H9 (cell line): Measurements from ENCODE around the gene EIF2AK2. TPM values are rescaled to one million over a fixed set of nuclear protein-coding genes. Genes with fewer than 3 reads are reported as not detected.

Source experiments
- DNase-seq: peaks from one replicate; pipeline ENCODE4 v3.0.0-alpha.2; 2017
- H2AFZ ChIP-seq: one replicate; pipeline ENCODE4 v1.6.1; 2013; ENCODE audit warnings: mild to moderate bottlenecking, low read length, control low read depth, moderate library complexity
- H2AK5ac ChIP-seq: 2 replicates; pipeline ENCODE4 v1.6.1; 2013; ENCODE audit warnings: low read length, control low read depth, mixed read lengths; ENCODE audit not compliant: insufficient read length
- H2BK120ac ChIP-seq: one replicate; pipeline ENCODE4 v1.6.1; 2013; ENCODE audit warnings: low read depth, mild to moderate bottlenecking, low read length, control low read depth, inconsistent platforms; ENCODE audit not compliant: poor library complexity, severe bottlenecking
- H2BK12ac ChIP-seq: 2 replicates; pipeline ENCODE4 v1.6.1; 2013; ENCODE audit warnings: low read length, control low read depth, mixed read lengths, low read depth; ENCODE audit not compliant: insufficient read length
- H2BK15ac ChIP-seq: 2 replicates; pipeline ENCODE4 v1.6.1; 2013; ENCODE audit warnings: low read depth, low read length, control low read depth
- H2BK20ac ChIP-seq: one replicate; pipeline ENCODE4 v1.6.1; 2013; ENCODE audit warnings: low read depth, mild to moderate bottlenecking, low read length, control low read depth, inconsistent platforms; ENCODE audit not compliant: poor library complexity, severe bottlenecking
- H2BK5ac ChIP-seq: 2 replicates; pipeline ENCODE4 v1.6.1; 2013; ENCODE audit warnings: low read length, control low read depth, mixed read lengths; ENCODE audit not compliant: insufficient read length
- H3K14ac ChIP-seq: 2 replicates; pipeline ENCODE4 v1.6.1; 2013; ENCODE audit warnings: low read length, control low read depth; ENCODE audit not compliant: insufficient read depth
- H3K18ac ChIP-seq: 2 replicates; pipeline ENCODE4 v1.6.1; 2013; ENCODE audit warnings: low read depth, mild to moderate bottlenecking, mixed read lengths, low read length, control low read depth; ENCODE audit not compliant: insufficient read length
- H3K23ac ChIP-seq: 2 replicates; pipeline ENCODE4 v1.6.1; 2013; ENCODE audit warnings: low read length, control low read depth, mixed read lengths, low read depth; ENCODE audit not compliant: insufficient read length
- H3K23me2 ChIP-seq: 2 replicates; pipeline ENCODE4 v1.6.1; 2013; ENCODE audit warnings: low read depth, mild to moderate bottlenecking, mixed read lengths, low read length, control low read depth; ENCODE audit not compliant: insufficient read length, poor library complexity, severe bottlenecking
- H3K27ac ChIP-seq: 2 replicates; pipeline ENCODE4 v1.5.1; 2013; ENCODE audit warnings: low read length, control low read depth, mixed read lengths, low read depth; ENCODE audit not compliant: insufficient read length
- H3K27me3 ChIP-seq: 2 replicates; pipeline ENCODE4 v1.6.1; 2013; ENCODE audit warnings: low read length, control low read depth, inconsistent platforms; ENCODE audit not compliant: insufficient read depth
- H3K4ac ChIP-seq: 2 replicates; pipeline ENCODE4 v1.6.1; 2013; ENCODE audit warnings: low read depth, mild to moderate bottlenecking, control low read depth, inconsistent platforms, low read length, moderate library complexity
- H3K4me1 ChIP-seq: 2 replicates; pipeline ENCODE4 v1.6.1; 2013; ENCODE audit warnings: low read length, control low read depth, inconsistent platforms; ENCODE audit not compliant: insufficient read depth
- H3K4me2 ChIP-seq: 2 replicates; pipeline ENCODE4 v1.6.1; 2013; ENCODE audit warnings: low read length, control low read depth, mixed read lengths; ENCODE audit not compliant: insufficient read length, insufficient read depth
- H3K56ac ChIP-seq: 2 replicates; pipeline ENCODE4 v1.6.1; 2013; ENCODE audit warnings: low read depth, mild to moderate bottlenecking, mixed read lengths, low read length, control low read depth; ENCODE audit not compliant: insufficient read length
- H3K79me1 ChIP-seq: 2 replicates; pipeline ENCODE4 v1.6.1; 2013; ENCODE audit warnings: low read depth, mild to moderate bottlenecking, moderate library complexity, low read length, control low read depth, inconsistent platforms; ENCODE audit not compliant: insufficient read depth, poor library complexity, severe bottlenecking
- H3K79me2 ChIP-seq: 2 replicates; pipeline ENCODE4 v1.6.1; 2013; ENCODE audit warnings: low read length, control low read depth, inconsistent platforms; ENCODE audit not compliant: insufficient read depth
- H3K9ac ChIP-seq: 2 replicates; pipeline ENCODE4 v1.6.1; 2013; ENCODE audit warnings: low read length, control low read depth, mixed read lengths; ENCODE audit not compliant: insufficient read length; ENCODE audit errors: extremely low read depth
- H3K9me3 ChIP-seq: one replicate; pipeline ENCODE4 v1.6.1; 2013; ENCODE audit warnings: low read depth, low read length, inconsistent platforms; ENCODE audit not compliant: control insufficient read depth
- H3T11ph ChIP-seq: one replicate; pipeline ENCODE4 v1.6.1; 2013; ENCODE audit warnings: mild to moderate bottlenecking, low read length, control low read depth, inconsistent platforms
- H4K20me1 ChIP-seq: one replicate; pipeline ENCODE4 v1.6.1; 2013; ENCODE audit not compliant: control insufficient read depth, insufficient read length, insufficient read depth
- H4K5ac ChIP-seq: 2 replicates; pipeline ENCODE4 v1.6.1; 2013; ENCODE audit warnings: low read depth, mild to moderate bottlenecking, mixed read lengths, low read length, control low read depth; ENCODE audit not compliant: insufficient read length
- H4K8ac ChIP-seq: replicated peaks from 2 replicates; pipeline ENCODE4 v1.6.1; 2013; ENCODE audit warnings: low read length, control low read depth, mixed read lengths, low read depth; ENCODE audit not compliant: insufficient read length
- H4K91ac ChIP-seq: 2 replicates; pipeline ENCODE4 v1.6.1; 2013; ENCODE audit warnings: low read depth, mild to moderate bottlenecking, moderate library complexity, mixed read lengths, low read length, control low read depth; ENCODE audit not compliant: insufficient read length
- H3K27ac Mint-ChIP-seq, 3 experiments: 2 replicates in 2 of 3; 3 replicates in 1 of 3; pipeline ENCODE4 v1.8.0; 2020 to 2021; ENCODE audit warnings: mixed read lengths in 3 of 3, mild to moderate bottlenecking in 1 of 3, moderate library complexity in 1 of 3
- H3K27me3 Mint-ChIP-seq: 2 replicates; pipeline ENCODE4 v1.8.0; 2021; ENCODE audit warnings: low read depth, mild to moderate bottlenecking, moderate library complexity, mixed read lengths
- H3K36me3 Mint-ChIP-seq, 3 experiments: 2 replicates in 2 of 3; 3 replicates in 1 of 3; pipeline ENCODE4 v1.8.0; 2020 to 2021; ENCODE audit warnings: low read depth in 3 of 3, mixed read lengths in 3 of 3; ENCODE audit not compliant: insufficient read depth in 1 of 3
- H3K4me1 Mint-ChIP-seq, 2 experiments: 2 replicates each; pipeline ENCODE4 v1.8.0; 2020; ENCODE audit warnings: mixed read lengths in 2 of 2
- H3K4me3 Mint-ChIP-seq, 2 experiments: 2 replicates in 1 of 2; 3 replicates in 1 of 2; pipeline ENCODE4 v1.8.0; 2020 to 2021; ENCODE audit warnings: mild to moderate bottlenecking in 2 of 2, mixed read lengths in 2 of 2, moderate library complexity in 1 of 2
- H3K9me3 Mint-ChIP-seq, 2 experiments: 2 replicates in 1 of 2; 3 replicates in 1 of 2; pipeline ENCODE4 v1.8.0; 2020; ENCODE audit warnings: mild to moderate bottlenecking in 2 of 2, mixed read lengths in 2 of 2, moderate library complexity in 1 of 2
- CTCF ChIP-seq: fragments of 200-600 bp; sonication (generic); conservative IDR thresholded peaks from 3 replicates; pipeline ENCODE4 v1.8.0; 2021; ENCODE audit warnings: antibody characterized with exemption, mild to moderate bottlenecking
- WGBS: extraction: QIAGEN DNeasy Blood & Tissue Kit; methylation state at CpG from one replicate; pipeline ENCODE4 v1.1.7; 2013; ENCODE audit warnings: missing lambda C conversion rate, low lambda C conversion rate, mixed read lengths; ENCODE audit not compliant: insufficient read length; ENCODE audit errors: extremely low coverage; 5-methylcytosine and 5-hydroxymethylcytosine counted together
- total RNA-seq: library from RNA; stranded (reverse); gene quantifications from 2 replicates; pipeline ENCODE4 v1.2.1, GENCODE V29; 2021

The EIF2AK2 gene
- total RNA-seq, 1 experiment from 2014 or later, result 55.7 TPM

GRCh38 chr2:37096568-37096967, 60.2 kb downstream of the EIF2AK2 start:
- WGBS, result no CpG with 5 or more reads among the region's 1 CpG

More at GRCh38 chr2:37096568-37096967, 60.2 kb downstream of the EIF2AK2 start:
- no peaks in the 10 kb centered on the region for H3K23me2 ChIP-seq
- no peak for TF ChIP-seq CTCF
- H4K20me1 ChIP-seq, result no peaks in the 10 kb centered on the region
- Mint-ChIP-seq H3K4me1 (no peaks in the 10 kb centered on the region), H3K9me3 (no peaks in the 10 kb centered on the region), H3K27ac (no peak overlapping the region), H3K27me3 (no peaks in the 10 kb centered on the region), H3K36me3 (peaks cover 0 to 8% (median 7%) of the 10 kb centered on the region in 3 experiments; a peak in 3 of 7 replicates), H3K4me3 (no peak overlapping the region)
- no peaks in the 10 kb centered on the region for H3K79me1 ChIP-seq
- no peak overlapping the region for H3K9ac ChIP-seq
- H2BK12ac ChIP-seq, result no peak overlapping the region
- no peak overlapping the region for H3K4ac ChIP-seq
- no peaks in the 10 kb centered on the region for H3K4me1 ChIP-seq
- no peak overlapping the region for H3T11ph ChIP-seq
- no peak overlapping the region for H2BK15ac ChIP-seq
- DNase-seq, result no peak
- H3K79me2 ChIP-seq, result no peaks in the 10 kb centered on the region
- H4K91ac ChIP-seq, result no peak overlapping the region
- H2BK20ac ChIP-seq, result no peak overlapping the region
- H2BK120ac ChIP-seq, result no peak overlapping the region
- H2AFZ ChIP-seq, result no peak overlapping the region
- no peak overlapping the region for H3K18ac ChIP-seq
- no peak overlapping the region for H2BK5ac ChIP-seq
- H3K4me2 ChIP-seq, result no peak overlapping the region
- H3K56ac ChIP-seq, result no peak overlapping the region
- H3K27ac ChIP-seq, result no peak overlapping the region
- H3K14ac ChIP-seq, result no peak overlapping the region
- H2AK5ac ChIP-seq, result no peak overlapping the region
- no peak overlapping the region for H4K5ac ChIP-seq
- no peak overlapping the region for H3K23ac ChIP-seq
- H3K27me3 ChIP-seq, result no peaks in the 10 kb centered on the region
- H3K9me3 ChIP-seq, result no peaks in the 10 kb centered on the region
- no peak overlapping the region for H4K8ac ChIP-seq
